Epithelial cell of esophagus (primary cell): Measurements from ENCODE around the gene EEF1B2.
"Not testable (repeated sequence)": the region's sequence is repeated elsewhere in the genome, so short reads cannot be mapped to it uniquely, and the experiment has no call there.

Source experiments
- DNase-seq: peaks from one replicate; pipeline ENCODE4 v3.0.0; 2010; ENCODE audit warnings: low read depth
- H3K4me3 ChIP-seq: 2 replicates; pipeline ENCODE4 v1.5.1; 2011; ENCODE audit warnings: mild to moderate bottlenecking, low read length, control low read depth
- TF ChIP-seq, protein P1 (sequence below): IDR thresholded peaks from 2 replicates; pipeline ENCODE4 v1.5.1; 2011; ENCODE audit warnings: low read depth, mild to moderate bottlenecking, low read length, control low read depth, inconsistent platforms; ENCODE audit not compliant: insufficient read depth; ENCODE audit errors: missing control alignments

Gene EEF1B2

DNA sequence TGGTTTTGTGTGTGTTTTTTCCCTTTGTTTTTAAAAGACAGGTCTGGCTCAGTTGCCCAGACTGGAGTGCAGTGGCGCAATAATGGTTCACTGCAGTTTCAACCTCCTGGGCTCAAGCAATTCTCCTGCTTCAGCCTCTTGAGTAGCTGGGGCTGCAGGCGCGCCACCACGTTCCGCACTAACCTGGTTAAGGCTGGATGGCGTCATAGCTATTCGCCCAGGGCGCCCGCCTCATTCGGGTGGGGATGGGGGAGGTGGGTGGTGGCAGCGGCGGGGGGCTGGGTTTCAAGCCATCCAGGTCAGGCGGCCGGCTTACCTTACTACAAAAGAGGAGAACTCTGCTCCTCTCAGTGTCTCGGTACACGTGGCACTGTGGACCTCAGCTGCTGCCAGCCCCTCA lies 42.8 kb downstream of the EEF1B2 start:
- no peak overlapping the region for H3K4me3 ChIP-seq
- no peak for DNase-seq
- TF ChIP-seq, protein P1, sequence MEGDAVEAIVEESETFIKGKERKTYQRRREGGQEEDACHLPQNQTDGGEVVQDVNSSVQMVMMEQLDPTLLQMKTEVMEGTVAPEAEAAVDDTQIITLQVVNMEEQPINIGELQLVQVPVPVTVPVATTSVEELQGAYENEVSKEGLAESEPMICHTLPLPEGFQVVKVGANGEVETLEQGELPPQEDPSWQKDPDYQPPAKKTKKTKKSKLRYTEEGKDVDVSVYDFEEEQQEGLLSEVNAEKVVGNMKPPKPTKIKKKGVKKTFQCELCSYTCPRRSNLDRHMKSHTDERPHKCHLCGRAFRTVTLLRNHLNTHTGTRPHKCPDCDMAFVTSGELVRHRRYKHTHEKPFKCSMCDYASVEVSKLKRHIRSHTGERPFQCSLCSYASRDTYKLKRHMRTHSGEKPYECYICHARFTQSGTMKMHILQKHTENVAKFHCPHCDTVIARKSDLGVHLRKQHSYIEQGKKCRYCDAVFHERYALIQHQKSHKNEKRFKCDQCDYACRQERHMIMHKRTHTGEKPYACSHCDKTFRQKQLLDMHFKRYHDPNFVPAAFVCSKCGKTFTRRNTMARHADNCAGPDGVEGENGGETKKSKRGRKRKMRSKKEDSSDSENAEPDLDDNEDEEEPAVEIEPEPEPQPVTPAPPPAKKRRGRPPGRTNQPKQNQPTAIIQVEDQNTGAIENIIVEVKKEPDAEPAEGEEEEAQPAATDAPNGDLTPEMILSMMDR = no peak

DNA sequence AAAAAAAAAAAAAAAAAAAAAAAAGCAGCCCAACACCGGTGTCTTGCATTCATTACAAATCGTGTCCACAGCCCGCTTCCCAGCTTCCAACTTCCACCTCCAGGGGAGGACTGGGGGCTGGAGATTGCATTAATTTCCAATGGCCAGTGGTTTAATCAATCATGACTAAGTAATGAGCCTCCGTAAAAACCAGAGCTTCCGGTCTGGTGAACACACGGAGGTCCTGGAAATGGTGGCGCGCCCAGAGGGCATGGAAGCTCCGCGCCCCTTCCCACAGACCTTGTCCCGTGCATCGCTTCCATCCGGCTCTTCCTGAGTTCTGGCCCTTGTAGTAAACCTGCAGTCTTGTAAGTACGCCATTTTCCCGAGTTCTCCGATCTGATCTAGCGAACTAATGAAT lies 43.6 kb downstream of the EEF1B2 start:
- no peak for DNase-seq
- no peak overlapping the region for H3K4me3 ChIP-seq
- TF ChIP-seq, protein P1 = no peak

DNA sequence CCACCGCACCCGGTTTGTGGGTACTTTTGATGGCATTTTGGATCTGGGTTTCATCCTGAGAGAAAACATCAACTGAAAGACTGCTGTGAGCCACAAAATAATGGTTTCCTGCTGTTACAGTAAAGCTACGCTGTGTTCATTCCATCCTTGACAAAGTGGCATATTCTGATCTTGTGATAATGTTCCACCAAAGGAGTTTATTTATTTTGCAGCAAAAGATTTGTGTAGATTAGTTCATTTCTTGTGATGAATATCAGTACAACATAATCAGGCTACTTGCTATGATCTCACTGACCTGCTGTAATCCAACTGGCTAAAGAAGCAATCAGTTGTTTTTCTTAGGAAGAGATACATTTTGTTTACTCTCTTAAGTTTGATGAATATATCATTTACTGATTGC lies 45.0 kb downstream of the EEF1B2 start:
- DNase-seq = no peak
- TF ChIP-seq, protein P1 = no peak
- H3K4me3 ChIP-seq = no peak overlapping the region

DNA sequence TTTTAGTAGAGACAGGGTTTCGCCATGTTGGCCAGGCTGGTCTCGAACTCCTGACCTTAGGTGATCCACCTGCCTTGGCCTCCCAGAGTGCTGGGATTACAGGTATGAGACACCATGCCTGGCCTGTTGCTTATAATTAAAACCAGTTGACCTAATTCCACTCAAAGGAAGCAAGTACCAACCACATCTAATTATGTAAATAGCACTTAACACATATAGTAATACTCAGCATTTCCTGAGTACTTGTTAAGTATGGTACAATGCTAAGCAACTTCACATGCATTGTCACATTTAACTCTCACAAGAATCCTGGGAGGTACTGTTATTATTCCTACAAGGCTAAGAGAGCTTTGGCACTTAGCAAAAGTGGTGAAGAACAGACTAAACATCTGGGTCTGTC lies 47.6 kb downstream of the EEF1B2 start:
- H3K4me3 ChIP-seq, DNase-seq: not testable (repeated sequence)

DNA sequence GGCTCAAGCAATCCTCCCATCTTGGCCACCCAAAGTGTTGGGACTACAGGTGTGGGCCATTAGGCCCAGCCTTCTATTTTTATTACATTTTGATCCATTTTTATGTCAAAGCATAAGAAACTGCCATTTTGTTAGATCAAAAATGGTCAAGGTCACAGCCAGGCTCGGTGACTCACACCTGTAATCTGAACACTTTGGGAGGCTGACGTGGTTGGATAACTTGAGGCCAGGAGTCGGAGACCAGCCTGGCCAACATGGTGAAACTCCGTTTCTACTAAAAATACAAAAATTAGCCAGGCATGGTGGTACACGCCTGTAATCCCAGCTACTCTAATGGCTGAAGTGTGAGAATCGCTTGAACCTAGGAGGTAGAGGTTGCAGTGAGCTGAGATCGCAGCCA lies 49.2 kb downstream of the EEF1B2 start:
- no peak overlapping the region for H3K4me3 ChIP-seq
- TF ChIP-seq, protein P1 = no peak
- no peak for DNase-seq

DNA sequence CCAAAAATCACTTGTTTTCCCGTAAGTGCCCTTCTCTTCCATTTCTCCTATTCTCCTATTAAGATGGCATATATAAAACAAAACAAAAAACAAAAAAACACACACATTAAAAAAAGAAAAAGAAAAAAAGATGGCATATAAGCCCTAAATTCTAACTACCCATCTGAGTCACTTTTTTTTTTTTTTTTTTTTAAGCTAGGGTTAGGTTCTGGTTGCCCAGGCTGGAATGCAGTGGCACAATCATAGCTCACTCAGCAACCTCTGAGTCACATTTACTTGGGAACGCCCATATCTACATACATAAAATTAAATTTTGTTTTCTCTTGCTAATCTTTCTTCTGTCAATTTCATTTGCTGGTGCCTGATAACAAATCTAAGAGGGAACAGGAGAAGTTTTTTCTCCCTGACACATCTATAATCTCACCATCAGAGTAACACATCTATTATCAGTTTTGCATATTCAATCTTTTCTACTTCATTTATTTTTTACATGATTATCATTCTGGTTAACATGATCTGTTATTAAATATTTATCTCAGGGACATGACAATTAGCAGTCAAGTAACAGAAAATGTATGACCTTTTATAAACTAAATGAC lies 52.1 kb downstream of the EEF1B2 start:
- peak overlapping the region; percentile 3 for H3K4me3 ChIP-seq
- TF ChIP-seq, protein P1 = no peak
- DNase-seq = peak; percentile 88
